LNCAP (cell line): Measurements from ENCODE around the gene FAM83G.

Experiments used
- CTCF ChIP-seq: fragments of 450-650 bp; IDR thresholded peaks from 2 replicates; pipeline ENCODE4 v1.5.1; 2017; ENCODE audit warnings: mild to moderate bottlenecking

The FAM83G gene

GRCh38 chr17:19002805-19003542, 1.6 kb downstream of the FAM83G start:
- TF ChIP-seq CTCF = no peak

GRCh38 chr17:19001907-19002590, 2.5 kb downstream of the FAM83G start:
- no peak for TF ChIP-seq CTCF

GRCh38 chr17:19000531-19001325, 3.8 kb downstream of the FAM83G start:
- no peak for TF ChIP-seq CTCF

GRCh38 chr17:18999911-19000310, 4.7 kb downstream of the FAM83G start:
- no peak for TF ChIP-seq CTCF

- TF ChIP-seq CTCF = no peak
Measured at GRCh38 chr17:18999394-18999793, 5.2 kb downstream of the FAM83G start.

- TF ChIP-seq CTCF = no peak
Measured at GRCh38 chr17:18997650-18998196, 6.8 kb downstream of the FAM83G start.

GRCh38 chr17:18996458-18996857, 8.1 kb downstream of the FAM83G start:
- no peak for TF ChIP-seq CTCF
